Measurements from ENCODE around the gene FAM168B. TPM values are rescaled to one million over a fixed set of nuclear protein-coding genes. Genes with fewer than 3 reads are reported as not detected.
"Not testable (repeated sequence)": the region's sequence is repeated elsewhere in the genome, so short reads cannot be mapped to it uniquely, and the experiment has no call there.

FAM168B gene
- total RNA-seq, 2 experiments from 2014 or later: 74.1 to 76.4 TPM

GRCh38 chr2:131081190-131081589 is 12.1 kb downstream of the FAM168B start:
- intact Hi-C loops (cut with DNase I, micrococcal nuclease): no loop called here
- Mint-ChIP-seq H3K27ac (no peak overlapping the region), H3K27me3 (no peaks in the 10 kb centered on the region), H3K4me1 (ENCODE audit: low read depth) (peaks cover 60% of the 10 kb centered on the region), H3K36me3 (ENCODE audit: low read depth) (peaks cover 84% of the 10 kb centered on the region), H3K9me3 (no peaks in the 10 kb centered on the region), H3K4me3 (no peak overlapping the region)
- no peak for DNase-seq
- Histone ChIP-seq H3K27me3 (ENCODE audit: control insufficient read depth in 1 of 2, insufficient read depth in 2 of 2, low read length in 2 of 2) (no peaks in the 10 kb centered on the region), H3K36me3 (ENCODE audit: insufficient read depth, low read length) (peaks cover 66% of the 10 kb centered on the region), H3K4me3 (ENCODE audit: low read length) (no peak overlapping the region), H3K27ac (ENCODE audit: low read depth in 1 of 2, low read length in 2 of 2) (no peak overlapping the region), H3K9me3 (ENCODE audit: control insufficient read depth in 1 of 2, insufficient read depth in 1 of 2, low read length in 2 of 2) (no peaks in the 10 kb centered on the region), H3K4me1 (ENCODE audit: insufficient read depth, low read length) (peaks cover 10% of the 10 kb centered on the region)
- no peak for ATAC-seq (ENCODE audit: poor library complexity)
- ChIA-PET CTCF (interaction anchor here (1.1 kb wide), 1 partner anchor 24 kb away, joined by 3 read pairs; the partner anchor contains the start of gene PLEKHB2), POLR2A (interaction anchor here (2.0 kb wide), 1 partner anchor 12 kb away, joined by 6 read pairs; the partner anchor contains the start of gene FAM168B)
- TF ChIP-seq CTCF (IDR thresholded peaks at IDR 0.05): no peak

- H3K27ac ChIP-seq (ENCODE audit: low read depth in 1 of 2, low read length in 2 of 2); ATAC-seq (ENCODE audit: poor library complexity); H3K27ac Mint-ChIP-seq; DNase-seq; intact Hi-C loops (cut with DNase I, micrococcal nuclease); CTCF ChIA-PET; H3K4me3 ChIP-seq (ENCODE audit: low read length); POLR2A ChIA-PET; H3K27me3 ChIP-seq (ENCODE audit: control insufficient read depth in 1 of 2, insufficient read depth in 2 of 2, low read length in 2 of 2); H3K27me3 Mint-ChIP-seq; H3K9me3 Mint-ChIP-seq; H3K4me3 Mint-ChIP-seq; H3K9me3 ChIP-seq (ENCODE audit: control insufficient read depth in 1 of 2, insufficient read depth in 1 of 2, low read length in 2 of 2): not testable (repeated sequence)
- Histone ChIP-seq H3K4me1 (ENCODE audit: insufficient read depth, low read length) (peaks cover 13% of the 10 kb centered on the region), H3K36me3 (ENCODE audit: insufficient read depth, low read length) (peaks cover 71% of the 10 kb centered on the region)
- Mint-ChIP-seq H3K4me1 (ENCODE audit: low read depth) (peaks cover 57% of the 10 kb centered on the region), H3K36me3 (ENCODE audit: low read depth) (peaks cover 84% of the 10 kb centered on the region)
These were observed 13.3 kb downstream of the FAM168B start for GRCh38 chr2:131079931-131080330.

- Mint-ChIP-seq H3K27me3 (no peaks in the 10 kb centered on the region), H3K27ac (no peak overlapping the region), H3K4me1 (ENCODE audit: low read depth) (peaks cover 63% of the 10 kb centered on the region), H3K9me3 (no peaks in the 10 kb centered on the region), H3K36me3 (ENCODE audit: low read depth) (peaks cover 95% of the 10 kb centered on the region), H3K4me3 (no peak overlapping the region)
- no peaks in the 10 kb centered on the region for H3K9me3 ChIP-seq (ENCODE audit: control insufficient read depth in 1 of 2, insufficient read depth in 1 of 2, low read length in 2 of 2)
- H3K4me1 ChIP-seq (ENCODE audit: insufficient read depth, low read length): peaks cover 13% of the 10 kb centered on the region
- no peak overlapping the region for H3K4me3 ChIP-seq (ENCODE audit: low read length)
- ATAC-seq (ENCODE audit: poor library complexity) (no peak), DNase-seq (no peak)
- ChIA-PET POLR2A (no interaction called here), CTCF (interaction anchor here (1.6 kb wide), 1 partner anchor 11 kb away, joined by 3 read pairs; no protein-coding TSS in a partner anchor)
- no peaks in the 10 kb centered on the region for H3K27me3 ChIP-seq (ENCODE audit: control insufficient read depth in 1 of 2, insufficient read depth in 2 of 2, low read length in 2 of 2)
- H3K27ac ChIP-seq (ENCODE audit: low read depth in 1 of 2, low read length in 2 of 2): no peak overlapping the region
- no peak for TF ChIP-seq CTCF (IDR thresholded peaks at IDR 0.05)
- intact Hi-C loops (cut with DNase I, micrococcal nuclease): no loop called here
- H3K36me3 ChIP-seq (ENCODE audit: insufficient read depth, low read length): peaks cover 80% of the 10 kb centered on the region
These were observed 15.3 kb downstream of the FAM168B start for GRCh38 chr2:131077966-131078365.

Data from CD4-positive, alpha-beta T cell (primary cell).